ENCODE results near the gene RETN.
A peak's percentile ranks its signal among the peaks of the same experiment; 100 is the strongest.

Gene RETN

GRCh38 chr19:7668842-7669241, at the start of gene RETN:
Gene RETN (plus strand): TSS chr19:7669049. CDS start chr19:7669327, 278 bp downstream.
- no peak for DNase-seq (ENCODE audit: low spot score)

- DNase-seq (ENCODE audit: low spot score): no peak
These were observed 49.0 kb upstream of the RETN start for GRCh38 chr19:7619671-7620441.

- DNase-seq (ENCODE audit: low spot score): no peak
These were observed 48.1 kb upstream of the RETN start for GRCh38 chr19:7620442-7621412.

- peak; percentile 86 for DNase-seq (ENCODE audit: low spot score)
These were observed 45.7 kb upstream of the RETN start for GRCh38 chr19:7622933-7623685.

- DNase-seq (ENCODE audit: low spot score): no peak
These were observed 44.9 kb upstream of the RETN start for GRCh38 chr19:7623725-7624603.

GRCh38 chr19:7624810-7625209, 44.0 kb upstream of the RETN start:
- no peak for DNase-seq (ENCODE audit: low spot score)

- DNase-seq (ENCODE audit: low spot score): no peak
These were observed 43.0 kb upstream of the RETN start for GRCh38 chr19:7625763-7626372.

- DNase-seq (ENCODE audit: low spot score): no peak
These were observed 41.7 kb upstream of the RETN start for GRCh38 chr19:7627166-7627565.

- no peak for DNase-seq (ENCODE audit: low spot score)
These were observed 40.1 kb upstream of the RETN start for GRCh38 chr19:7628589-7629311.

GRCh38 chr19:7629347-7630054, 39.3 kb upstream of the RETN start, which contains the start of the genes PET100 and XAB2:
Gene PET100 (plus strand): TSS chr19:7629793. CDS start chr19:7629834, 41 bp downstream.
Gene XAB2 (minus strand): TSS chr19:7629545. CDS start chr19:7629527, 18 bp downstream.
- peak; percentile 96 for DNase-seq (ENCODE audit: low spot score)

- no peak for DNase-seq (ENCODE audit: low spot score)
These were observed 37.3 kb upstream of the RETN start for GRCh38 chr19:7631577-7631976.

- no peak for DNase-seq (ENCODE audit: low spot score)
These were observed 36.3 kb upstream of the RETN start for GRCh38 chr19:7632340-7633203.

- DNase-seq (ENCODE audit: low spot score): no peak
These were observed 35.2 kb upstream of the RETN start, which contains the start of gene PCP2 for GRCh38 chr19:7633698-7634097. Gene PCP2 (minus strand): TSS chr19:7633719. CDS start chr19:7633457, 262 bp downstream.

- no peak for DNase-seq (ENCODE audit: low spot score)
These were observed 33.2 kb upstream of the RETN start for GRCh38 chr19:7635670-7636069.

GRCh38 chr19:7636317-7636690, 32.5 kb upstream of the RETN start:
- no peak for DNase-seq (ENCODE audit: low spot score)

- peak; percentile 99 for DNase-seq (ENCODE audit: low spot score)
These were observed 32.0 kb upstream of the RETN start, which contains the start of gene STXBP2 for GRCh38 chr19:7636691-7637373. Gene STXBP2 (plus strand): TSS chr19:7637110. CDS start chr19:7637150, 40 bp downstream.
